Kidney (tissue), 14 donors: Measurements from ENCODE around the gene PAQR8. TPM values are rescaled to one million over a fixed set of nuclear protein-coding genes. Genes with fewer than 3 reads are reported as not detected.
A peak's percentile ranks its signal among the peaks of the same experiment; 100 is the strongest.

Experiments
- DNase-seq, 5 donors: peaks; one replicate each; pipeline ENCODE4 v3.0.0-alpha.2; 2013 to 2020
- FAIRE-seq: peaks from 2 replicates; lab custom pipeline; 2012; peaks lifted over from hg19 to GRCh38; lab: Jason Lieb, UNC
- H3K27ac ChIP-seq, 2 donors: one replicate each; pipeline ENCODE4 v1.7.0; 2013; ENCODE audit warnings: low read depth in 2 of 2, low read length in 2 of 2, inconsistent platforms in 1 of 2
- H3K27me3 ChIP-seq: one replicate; pipeline ENCODE4 v1.7.1; 2013; ENCODE audit warnings: low read length, inconsistent platforms; ENCODE audit not compliant: control insufficient read depth, insufficient read depth
- H3K36me3 ChIP-seq, 3 donors: one replicate each; pipeline versions ENCODE4 v1.7.0 to v1.7.1; 2013; ENCODE audit warnings: low read length in 3 of 3, control low read depth in 1 of 3, inconsistent platforms in 1 of 3; ENCODE audit not compliant: insufficient read depth in 3 of 3, control insufficient read depth in 2 of 3
- H3K4me1 ChIP-seq, 3 donors: one replicate each; pipeline versions ENCODE4 v1.7.0 to v1.7.1; 2013; ENCODE audit warnings: low read length in 3 of 3, inconsistent platforms in 1 of 3, low read depth in 1 of 3; ENCODE audit not compliant: control insufficient read depth in 2 of 3, insufficient read depth in 2 of 3
- H3K4me3 ChIP-seq, 3 donors: one replicate each; pipeline versions ENCODE4 v1.7.0 to v1.8.1; 2013; ENCODE audit warnings: low read length in 3 of 3, control low read depth in 1 of 3, inconsistent platforms in 1 of 3
- H3K9ac ChIP-seq, 3 donors: one replicate each; pipeline versions ENCODE4 v1.7.0 to v1.7.1; 2013; ENCODE audit warnings: low read length in 3 of 3, control low read depth in 1 of 3, inconsistent platforms in 1 of 3
- H3K9me3 ChIP-seq, 3 donors: one replicate each; pipeline versions ENCODE4 v1.7.0 to v1.7.1; 2013; ENCODE audit warnings: low read length in 3 of 3, control low read depth in 1 of 3, inconsistent platforms in 1 of 3; ENCODE audit not compliant: control insufficient read depth in 2 of 3, insufficient read depth in 1 of 3
- intact Hi-C: fragments of 100-400 bp; cut with DNase I; formaldehyde crosslinking; loops from one replicate; pipeline ENCODE4 v1.11.1; 2022
- polyA plus RNA-seq: library from polyadenylated mRNA; stranded (reverse); fragments of 350-450 nt; fragmentation: Illumina TruSeq; extraction: RNeasy Lipid Tissue Mini Kit (QIAGEN cat#74804); gene quantifications from one replicate; pipeline ENCODE4 v1.2.3, GENCODE V29; 2014; ENCODE audit warnings: low read depth, low replicate concordance; ENCODE audit not compliant: insufficient read depth
- total RNA-seq: library from RNA; stranded (reverse); fragmentation: NEBNext Ultra II Directional; extraction: Animal tissue kit (Norgen Biotek cat#: 25700); gene quantifications from one replicate; pipeline ENCODE4 v1.2.1, GENCODE V29; 2021
- TF ChIP-seq, protein P1 (sequence below): IDR thresholded peaks from 3 replicates; pipeline ENCODE4 v1.5.1; 2012; ENCODE audit warnings: mild to moderate bottlenecking, moderate library complexity, borderline replicate concordance; ENCODE audit not compliant: insufficient read depth; ENCODE audit errors: extremely low read depth
- donor health status: control.
- donor health status: control.
- donor health status: control.
- donor health status: control.
- donor health status: control.
- donor health status: DM: yes; HTN: yes; CAD: no.
- donor health status: Normal renal cell carcinoma (clear cell type).

Gene PAQR8
- total and polyA plus RNA-seq, 2 donors from 2014 or later = 5.9 to 7.5 TPM

- TF ChIP-seq, protein P1, sequence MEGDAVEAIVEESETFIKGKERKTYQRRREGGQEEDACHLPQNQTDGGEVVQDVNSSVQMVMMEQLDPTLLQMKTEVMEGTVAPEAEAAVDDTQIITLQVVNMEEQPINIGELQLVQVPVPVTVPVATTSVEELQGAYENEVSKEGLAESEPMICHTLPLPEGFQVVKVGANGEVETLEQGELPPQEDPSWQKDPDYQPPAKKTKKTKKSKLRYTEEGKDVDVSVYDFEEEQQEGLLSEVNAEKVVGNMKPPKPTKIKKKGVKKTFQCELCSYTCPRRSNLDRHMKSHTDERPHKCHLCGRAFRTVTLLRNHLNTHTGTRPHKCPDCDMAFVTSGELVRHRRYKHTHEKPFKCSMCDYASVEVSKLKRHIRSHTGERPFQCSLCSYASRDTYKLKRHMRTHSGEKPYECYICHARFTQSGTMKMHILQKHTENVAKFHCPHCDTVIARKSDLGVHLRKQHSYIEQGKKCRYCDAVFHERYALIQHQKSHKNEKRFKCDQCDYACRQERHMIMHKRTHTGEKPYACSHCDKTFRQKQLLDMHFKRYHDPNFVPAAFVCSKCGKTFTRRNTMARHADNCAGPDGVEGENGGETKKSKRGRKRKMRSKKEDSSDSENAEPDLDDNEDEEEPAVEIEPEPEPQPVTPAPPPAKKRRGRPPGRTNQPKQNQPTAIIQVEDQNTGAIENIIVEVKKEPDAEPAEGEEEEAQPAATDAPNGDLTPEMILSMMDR = no peak
- no peaks in the 10 kb centered on the region for H3K9me3 ChIP-seq
- H3K4me3 ChIP-seq = no peak overlapping the region
- H3K4me1 ChIP-seq = no peaks in the 10 kb centered on the region
- FAIRE-seq = no peak
- no peak for DNase-seq
- no peak overlapping the region for H3K9ac ChIP-seq
- no peak overlapping the region for H3K27ac ChIP-seq
- no peaks in the 10 kb centered on the region for H3K27me3 ChIP-seq
- H3K36me3 ChIP-seq = no peaks in the 10 kb centered on the region
- intact Hi-C loops = no loop called here
Observed at GRCh38 chr6:52347818-52348217, 14.1 kb upstream of the PAQR8 start.

DNA sequence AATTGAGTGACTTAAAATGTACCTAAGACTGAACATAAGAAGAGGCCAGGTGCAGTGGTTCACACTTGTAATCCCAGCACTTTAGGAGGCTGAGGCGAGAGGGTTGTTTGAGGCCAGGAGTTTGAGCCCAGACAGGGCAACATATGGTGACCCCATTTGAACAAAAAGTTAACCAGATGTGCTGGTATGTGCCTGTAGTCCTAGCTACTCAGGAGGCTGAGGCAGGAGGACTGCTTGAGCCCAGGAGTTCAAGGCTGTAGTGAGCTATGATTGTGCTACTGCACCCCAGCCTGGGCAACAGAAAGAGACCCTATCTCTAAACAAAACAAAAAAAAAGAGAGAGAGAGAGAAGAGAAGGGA is 10.1 kb upstream of the PAQR8 start:
- Histone ChIP-seq H3K27me3 (no peaks in the 10 kb centered on the region), H3K27ac (no peak overlapping the region), H3K4me1 (no peaks in the 10 kb centered on the region), H3K36me3 (no peaks in the 10 kb centered on the region), H3K9ac (no peak overlapping the region), H3K9me3 (no peaks in the 10 kb centered on the region), H3K4me3 (no peak overlapping the region)
- DNase-seq = no peak
- no peak for FAIRE-seq
- TF ChIP-seq, protein P1 = no peak
- intact Hi-C loops = no loop called here

GRCh38 chr6:52352239-52353018 is 9.5 kb upstream of the PAQR8 start:
- FAIRE-seq = no peak
- TF ChIP-seq, protein P1 = no peak
- Histone ChIP-seq H3K4me3 (no peak overlapping the region), H3K27me3 (no peaks in the 10 kb centered on the region), H3K9me3 (no peaks in the 10 kb centered on the region), H3K36me3 (no peaks in the 10 kb centered on the region), H3K9ac (no peak overlapping the region), H3K4me1 (no peaks in the 10 kb centered on the region), H3K27ac (no peak overlapping the region)
- intact Hi-C loops = no loop called here
- DNase-seq = peak in 2 of 5 donors; percentile 12 to 23
